Ishikawa (cell line): Measurements from ENCODE around the gene XRCC1.

Experiments used
- CEBPB ChIP-seq: IDR thresholded peaks from 2 replicates; pipeline ENCODE4 v1.6.1; 2012
- CREB1 ChIP-seq: IDR thresholded peaks from 2 replicates; pipeline ENCODE4 v1.6.1; 2012; ENCODE audit warnings: low read depth
- EGR1 ChIP-seq: IDR thresholded peaks from 2 replicates; pipeline ENCODE4 v1.6.1; 2012
- EP300 ChIP-seq: IDR thresholded peaks from 2 replicates; pipeline ENCODE4 v1.6.1; 2012; ENCODE audit warnings: borderline replicate concordance
- FOXM1 ChIP-seq: IDR thresholded peaks from 2 replicates; pipeline ENCODE4 v1.6.1; 2012; ENCODE audit warnings: low read depth, borderline replicate concordance
- NFIC ChIP-seq: IDR thresholded peaks from 2 replicates; pipeline ENCODE4 v1.6.1; 2012
- RAD21 ChIP-seq: IDR thresholded peaks from 2 replicates; pipeline ENCODE4 v1.6.1; 2012; ENCODE audit warnings: low read depth
- TAF1 ChIP-seq: IDR thresholded peaks from 2 replicates; pipeline ENCODE4 v1.6.1; 2012; ENCODE audit warnings: low read depth, mild to moderate bottlenecking
- TCF12 ChIP-seq: IDR thresholded peaks from 2 replicates; pipeline ENCODE4 v1.6.1; 2012; ENCODE audit warnings: low read depth
- TEAD4 ChIP-seq: IDR thresholded peaks from 2 replicates; pipeline ENCODE4 v1.6.1; 2012
- YY1 ChIP-seq: IDR thresholded peaks from 2 replicates; pipeline ENCODE4 v1.6.1; 2012; ENCODE audit warnings: low read depth
- ZBTB7A ChIP-seq: IDR thresholded peaks from 2 replicates; pipeline ENCODE4 v1.6.1; 2012; ENCODE audit warnings: low read depth
- TF ChIP-seq, protein P1 (sequence below): IDR thresholded peaks from 2 replicates; pipeline ENCODE4 v1.6.1; 2012; ENCODE audit warnings: low read depth, mild to moderate bottlenecking
- TF ChIP-seq, protein P2 (sequence below): IDR thresholded peaks from 2 replicates; pipeline ENCODE4 v1.6.1; 2012
- TF ChIP-seq, protein P3 (sequence below): IDR thresholded peaks from 2 replicates; pipeline ENCODE4 v1.6.1; 2012

Gene XRCC1

DNA sequence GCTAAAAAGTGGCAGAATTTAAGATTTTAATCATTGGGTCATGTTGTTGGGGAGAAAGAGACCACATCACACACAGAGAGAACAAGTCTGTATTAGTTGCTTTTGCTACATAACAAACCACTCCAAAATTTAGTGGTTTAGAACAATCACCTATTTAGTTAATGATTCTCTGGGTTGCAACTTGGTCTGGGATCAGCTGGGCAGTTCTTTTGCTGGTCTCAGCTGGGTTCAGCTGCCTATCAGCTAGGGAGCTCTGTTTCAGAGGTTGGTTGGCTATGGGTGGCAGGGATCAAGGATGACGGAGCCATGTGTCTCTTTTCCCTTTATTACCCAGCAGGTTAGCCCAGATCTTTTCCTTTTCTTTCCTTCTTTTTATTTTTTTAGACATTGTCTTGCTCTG, 9.2 kb upstream of the XRCC1 start:
- TF ChIP-seq TCF12: no peak
- TF ChIP-seq NFIC: no peak
- TF ChIP-seq TAF1: no peak
- TF ChIP-seq EGR1: no peak
- no peak for TF ChIP-seq ZBTB7A
- no peak for TF ChIP-seq FOXM1
- no peak for TF ChIP-seq TEAD4

DNA sequence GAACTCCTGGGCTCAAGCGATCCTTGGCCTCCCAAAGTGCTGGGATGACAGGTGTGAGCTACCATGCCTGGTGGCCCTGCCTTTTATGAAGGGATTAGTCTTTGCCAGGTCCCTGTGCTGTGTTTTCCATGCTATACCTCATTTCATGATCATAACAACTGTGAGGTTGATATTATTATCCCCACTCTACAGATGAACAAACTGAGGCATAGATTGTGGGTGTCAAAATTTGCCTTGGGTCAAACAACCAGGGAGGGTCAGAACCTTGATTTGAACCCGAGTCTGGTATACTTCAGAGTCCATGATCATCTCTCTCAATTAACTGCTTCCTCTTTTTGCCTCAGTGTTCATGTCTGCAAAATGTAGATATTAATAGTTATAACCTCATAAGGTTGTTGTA, 7.2 kb upstream of the XRCC1 start:
- TF ChIP-seq EP300: no peak
- TF ChIP-seq YY1: no peak
- TF ChIP-seq CEBPB: no peak

DNA sequence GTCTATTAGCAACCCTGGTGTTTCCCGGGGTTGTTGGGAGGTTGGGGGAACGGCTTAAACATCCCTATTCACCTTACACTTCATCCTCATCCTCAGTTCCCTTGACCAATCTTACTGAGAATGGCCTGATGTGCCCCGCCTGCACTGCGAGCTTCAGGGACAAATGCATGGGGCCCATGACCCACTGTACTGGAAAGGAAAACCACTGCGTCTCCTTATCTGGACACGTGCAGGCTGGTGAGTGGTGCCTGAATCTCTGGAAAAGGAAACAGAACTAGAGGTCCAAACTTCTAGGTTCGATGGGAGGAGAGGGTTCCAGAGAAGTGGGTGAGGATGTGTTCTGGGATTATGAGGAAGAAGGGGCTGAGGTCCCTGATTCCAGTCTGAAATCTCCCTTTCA, 6.1 kb upstream of the XRCC1 start:
- TF ChIP-seq, protein P1, sequence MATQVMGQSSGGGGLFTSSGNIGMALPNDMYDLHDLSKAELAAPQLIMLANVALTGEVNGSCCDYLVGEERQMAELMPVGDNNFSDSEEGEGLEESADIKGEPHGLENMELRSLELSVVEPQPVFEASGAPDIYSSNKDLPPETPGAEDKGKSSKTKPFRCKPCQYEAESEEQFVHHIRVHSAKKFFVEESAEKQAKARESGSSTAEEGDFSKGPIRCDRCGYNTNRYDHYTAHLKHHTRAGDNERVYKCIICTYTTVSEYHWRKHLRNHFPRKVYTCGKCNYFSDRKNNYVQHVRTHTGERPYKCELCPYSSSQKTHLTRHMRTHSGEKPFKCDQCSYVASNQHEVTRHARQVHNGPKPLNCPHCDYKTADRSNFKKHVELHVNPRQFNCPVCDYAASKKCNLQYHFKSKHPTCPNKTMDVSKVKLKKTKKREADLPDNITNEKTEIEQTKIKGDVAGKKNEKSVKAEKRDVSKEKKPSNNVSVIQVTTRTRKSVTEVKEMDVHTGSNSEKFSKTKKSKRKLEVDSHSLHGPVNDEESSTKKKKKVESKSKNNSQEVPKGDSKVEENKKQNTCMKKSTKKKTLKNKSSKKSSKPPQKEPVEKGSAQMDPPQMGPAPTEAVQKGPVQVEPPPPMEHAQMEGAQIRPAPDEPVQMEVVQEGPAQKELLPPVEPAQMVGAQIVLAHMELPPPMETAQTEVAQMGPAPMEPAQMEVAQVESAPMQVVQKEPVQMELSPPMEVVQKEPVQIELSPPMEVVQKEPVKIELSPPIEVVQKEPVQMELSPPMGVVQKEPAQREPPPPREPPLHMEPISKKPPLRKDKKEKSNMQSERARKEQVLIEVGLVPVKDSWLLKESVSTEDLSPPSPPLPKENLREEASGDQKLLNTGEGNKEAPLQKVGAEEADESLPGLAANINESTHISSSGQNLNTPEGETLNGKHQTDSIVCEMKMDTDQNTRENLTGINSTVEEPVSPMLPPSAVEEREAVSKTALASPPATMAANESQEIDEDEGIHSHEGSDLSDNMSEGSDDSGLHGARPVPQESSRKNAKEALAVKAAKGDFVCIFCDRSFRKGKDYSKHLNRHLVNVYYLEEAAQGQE: no peak
- TF ChIP-seq ZBTB7A (no peak), RAD21 (no peak), TEAD4 (no peak), TAF1 (no peak), FOXM1 (no peak), EP300 (no peak), CREB1 (no peak), CEBPB (no peak), EGR1 (no peak), YY1 (no peak), TCF12 (no peak), NFIC (no peak)
- TF ChIP-seq, protein P2, sequence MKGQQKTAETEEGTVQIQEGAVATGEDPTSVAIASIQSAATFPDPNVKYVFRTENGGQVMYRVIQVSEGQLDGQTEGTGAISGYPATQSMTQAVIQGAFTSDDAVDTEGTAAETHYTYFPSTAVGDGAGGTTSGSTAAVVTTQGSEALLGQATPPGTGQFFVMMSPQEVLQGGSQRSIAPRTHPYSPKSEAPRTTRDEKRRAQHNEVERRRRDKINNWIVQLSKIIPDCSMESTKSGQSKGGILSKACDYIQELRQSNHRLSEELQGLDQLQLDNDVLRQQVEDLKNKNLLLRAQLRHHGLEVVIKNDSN: no peak
- TF ChIP-seq, protein P3, sequence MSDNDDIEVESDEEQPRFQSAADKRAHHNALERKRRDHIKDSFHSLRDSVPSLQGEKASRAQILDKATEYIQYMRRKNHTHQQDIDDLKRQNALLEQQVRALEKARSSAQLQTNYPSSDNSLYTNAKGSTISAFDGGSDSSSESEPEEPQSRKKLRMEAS: no peak

DNA sequence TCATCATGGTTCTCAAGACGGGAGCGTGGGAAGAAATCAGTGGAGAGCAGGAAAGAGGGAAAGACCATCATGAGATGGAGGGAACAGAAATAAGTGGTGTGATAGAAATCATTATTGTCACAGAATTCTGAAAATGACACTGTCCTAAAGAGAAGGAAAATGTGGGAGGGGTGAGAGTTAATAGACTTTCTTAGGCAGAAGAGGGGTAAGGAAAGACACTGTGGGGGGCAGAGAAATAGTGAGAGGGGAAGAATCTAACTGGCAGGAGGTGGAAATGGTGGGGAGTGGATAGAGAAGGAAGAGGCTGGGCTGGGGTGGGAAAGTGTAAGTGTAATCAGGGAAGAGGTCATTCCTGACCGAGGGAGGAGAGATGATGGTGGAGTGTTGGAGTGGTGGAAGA, 3.5 kb upstream of the XRCC1 start:
- TF ChIP-seq, protein P3: no peak
- no peak for TF ChIP-seq CEBPB
- no peak for TF ChIP-seq NFIC
- no peak for TF ChIP-seq TEAD4
- no peak for TF ChIP-seq EGR1
- TF ChIP-seq, protein P2: no peak
- TF ChIP-seq CREB1: no peak

DNA sequence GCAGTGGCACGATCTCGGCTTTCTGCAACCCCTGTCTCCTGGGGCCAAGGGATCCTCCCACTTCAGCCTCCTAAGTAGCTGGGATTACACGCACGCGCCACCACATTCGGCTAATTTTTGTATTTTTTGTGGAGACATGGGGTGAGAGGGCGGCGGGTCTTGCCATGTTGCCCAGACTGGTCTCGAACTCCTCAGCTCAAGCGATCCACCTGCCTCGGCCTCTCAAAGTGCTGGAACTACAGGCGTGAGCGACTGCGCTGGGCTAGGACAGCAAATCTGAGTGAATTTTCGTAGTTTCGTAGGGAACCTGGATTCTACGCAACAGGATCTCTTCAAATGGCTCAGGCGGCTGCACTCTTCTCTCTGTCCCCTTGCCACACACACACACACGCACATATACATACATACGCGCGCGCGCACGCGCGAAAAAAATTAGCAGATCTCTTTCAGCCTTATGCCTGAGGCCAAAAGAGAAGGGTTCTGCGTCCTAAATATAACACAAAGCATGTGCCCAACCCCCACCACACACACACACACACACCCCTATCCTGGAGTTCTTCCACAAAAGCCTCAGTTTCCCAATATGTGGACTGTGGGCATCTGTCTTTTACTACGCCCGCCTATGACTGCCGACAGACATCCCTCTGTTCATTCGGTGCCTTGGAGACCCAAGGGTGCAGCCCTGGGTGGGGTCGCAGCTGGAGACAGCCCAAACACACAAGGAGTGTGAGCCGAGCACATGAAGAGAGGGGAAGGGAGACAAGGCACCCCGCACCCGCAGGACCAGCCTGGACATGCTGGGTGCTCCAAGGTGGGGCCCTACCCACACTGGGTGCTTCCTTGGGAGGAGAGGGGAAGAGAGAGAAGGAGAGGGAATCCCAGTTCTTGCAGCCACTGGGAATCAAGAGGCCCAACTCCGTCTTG, 890 bp upstream of the XRCC1 start:
- TF ChIP-seq CEBPB: no peak
- no peak for TF ChIP-seq CREB1
- no peak for TF ChIP-seq RAD21
- TF ChIP-seq, protein P2: no peak
- no peak for TF ChIP-seq ZBTB7A
- TF ChIP-seq, protein P1: no peak
- TF ChIP-seq YY1: no peak
- no peak for TF ChIP-seq NFIC
- TF ChIP-seq EGR1: no peak
- TF ChIP-seq, protein P3: no peak
- TF ChIP-seq EP300: no peak
- TF ChIP-seq TAF1: no peak
- no peak for TF ChIP-seq TCF12
- TF ChIP-seq FOXM1: no peak

DNA sequence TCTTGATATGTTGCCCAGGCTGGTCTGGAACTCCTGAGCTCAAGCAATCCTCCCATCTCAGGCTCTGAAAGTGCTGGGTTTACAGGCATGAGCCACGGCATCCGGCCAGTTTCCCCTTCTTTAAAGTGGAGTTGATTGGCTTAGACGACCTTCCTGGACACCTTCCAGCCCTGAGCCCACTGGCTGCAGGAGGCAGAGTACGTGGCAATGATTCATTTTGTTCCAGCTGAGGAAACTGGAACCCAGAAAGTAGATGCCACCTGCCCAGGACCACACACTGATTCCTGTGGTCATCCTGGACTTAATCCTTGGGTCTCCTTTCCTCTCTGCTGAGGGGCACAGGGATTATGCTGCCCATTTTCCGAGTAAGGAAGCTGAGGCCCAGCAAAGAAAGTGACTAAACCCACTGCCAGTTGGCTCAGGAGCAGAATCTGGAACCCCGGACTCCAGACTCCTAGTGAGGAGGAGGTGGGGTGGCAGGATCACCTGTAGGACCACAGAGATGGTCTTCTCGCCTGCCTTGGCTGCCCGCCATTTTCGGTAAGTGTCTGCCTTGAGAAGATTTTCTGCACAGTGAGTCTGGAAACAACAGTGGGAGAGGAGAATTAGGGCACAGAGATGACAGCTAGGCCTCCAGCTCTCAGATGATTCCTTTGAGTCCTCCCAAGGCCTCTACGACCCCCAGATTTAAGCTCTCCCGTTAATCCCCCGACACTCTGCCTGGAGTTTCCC, 737 bp downstream of the XRCC1 start:
- TF ChIP-seq YY1 (0 out of 2 replicates have a peak, but pooled peaks have one; percentile 24), TCF12 (no peak)
